ENCODE measurements around the gene ATP5MK. TPM values are rescaled to one million over a fixed set of nuclear protein-coding genes. Genes with fewer than 3 reads are reported as not detected.
"Not testable (repeated sequence)": the region's sequence is repeated elsewhere in the genome, so short reads cannot be mapped to it uniquely, and the experiment has no call there.

Gene ATP5MK
- total RNA-seq, 1 experiment from 2014 or later, result 307 TPM

DNA sequence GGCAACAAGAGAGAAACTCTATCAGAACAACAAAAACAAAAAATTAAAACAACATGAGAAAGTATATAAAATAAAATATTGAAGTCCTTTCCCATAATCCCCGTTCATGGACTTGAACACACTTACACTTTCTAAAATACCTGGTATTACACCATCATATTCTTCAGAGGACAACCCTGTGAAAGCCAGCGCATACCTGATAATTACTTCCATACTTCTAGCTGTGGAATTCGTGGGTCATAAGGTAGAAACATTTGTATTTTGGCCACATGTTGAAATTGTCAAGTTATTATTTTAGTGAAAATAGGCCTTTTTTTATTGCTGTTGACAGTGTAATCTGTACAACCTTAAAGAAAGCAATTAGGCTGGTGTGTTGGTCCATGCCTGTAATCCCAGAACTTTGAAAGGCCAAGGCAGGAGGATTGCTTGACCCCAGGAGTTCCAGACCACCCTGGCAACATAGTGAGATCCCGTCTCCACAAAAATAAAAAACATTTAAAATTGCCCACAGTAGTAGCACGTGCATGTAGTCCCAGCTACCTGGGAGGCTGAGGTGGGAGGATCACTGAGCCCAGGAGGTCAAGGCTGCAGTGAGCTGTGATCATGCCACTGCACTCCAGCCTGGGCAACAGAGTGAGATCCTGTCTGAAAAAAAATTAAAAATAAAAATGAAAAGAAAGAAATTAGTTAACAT is 40.2 kb downstream of the ATP5MK start (continued):
- TF ChIP-seq, protein P1, sequence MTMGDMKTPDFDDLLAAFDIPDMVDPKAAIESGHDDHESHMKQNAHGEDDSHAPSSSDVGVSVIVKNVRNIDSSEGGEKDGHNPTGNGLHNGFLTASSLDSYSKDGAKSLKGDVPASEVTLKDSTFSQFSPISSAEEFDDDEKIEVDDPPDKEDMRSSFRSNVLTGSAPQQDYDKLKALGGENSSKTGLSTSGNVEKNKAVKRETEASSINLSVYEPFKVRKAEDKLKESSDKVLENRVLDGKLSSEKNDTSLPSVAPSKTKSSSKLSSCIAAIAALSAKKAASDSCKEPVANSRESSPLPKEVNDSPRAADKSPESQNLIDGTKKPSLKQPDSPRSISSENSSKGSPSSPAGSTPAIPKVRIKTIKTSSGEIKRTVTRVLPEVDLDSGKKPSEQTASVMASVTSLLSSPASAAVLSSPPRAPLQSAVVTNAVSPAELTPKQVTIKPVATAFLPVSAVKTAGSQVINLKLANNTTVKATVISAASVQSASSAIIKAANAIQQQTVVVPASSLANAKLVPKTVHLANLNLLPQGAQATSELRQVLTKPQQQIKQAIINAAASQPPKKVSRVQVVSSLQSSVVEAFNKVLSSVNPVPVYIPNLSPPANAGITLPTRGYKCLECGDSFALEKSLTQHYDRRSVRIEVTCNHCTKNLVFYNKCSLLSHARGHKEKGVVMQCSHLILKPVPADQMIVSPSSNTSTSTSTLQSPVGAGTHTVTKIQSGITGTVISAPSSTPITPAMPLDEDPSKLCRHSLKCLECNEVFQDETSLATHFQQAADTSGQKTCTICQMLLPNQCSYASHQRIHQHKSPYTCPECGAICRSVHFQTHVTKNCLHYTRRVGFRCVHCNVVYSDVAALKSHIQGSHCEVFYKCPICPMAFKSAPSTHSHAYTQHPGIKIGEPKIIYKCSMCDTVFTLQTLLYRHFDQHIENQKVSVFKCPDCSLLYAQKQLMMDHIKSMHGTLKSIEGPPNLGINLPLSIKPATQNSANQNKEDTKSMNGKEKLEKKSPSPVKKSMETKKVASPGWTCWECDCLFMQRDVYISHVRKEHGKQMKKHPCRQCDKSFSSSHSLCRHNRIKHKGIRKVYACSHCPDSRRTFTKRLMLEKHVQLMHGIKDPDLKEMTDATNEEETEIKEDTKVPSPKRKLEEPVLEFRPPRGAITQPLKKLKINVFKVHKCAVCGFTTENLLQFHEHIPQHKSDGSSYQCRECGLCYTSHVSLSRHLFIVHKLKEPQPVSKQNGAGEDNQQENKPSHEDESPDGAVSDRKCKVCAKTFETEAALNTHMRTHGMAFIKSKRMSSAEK (CRISPR knock-in tag; IDR thresholded peaks at IDR 0.05; ENCODE audit: borderline replicate concordance), result no peak
- no peak for TF ChIP-seq HMGA2 (CRISPR knock-in tag; IDR thresholded peaks at IDR 0.05)
- TF ChIP-seq, protein P2, sequence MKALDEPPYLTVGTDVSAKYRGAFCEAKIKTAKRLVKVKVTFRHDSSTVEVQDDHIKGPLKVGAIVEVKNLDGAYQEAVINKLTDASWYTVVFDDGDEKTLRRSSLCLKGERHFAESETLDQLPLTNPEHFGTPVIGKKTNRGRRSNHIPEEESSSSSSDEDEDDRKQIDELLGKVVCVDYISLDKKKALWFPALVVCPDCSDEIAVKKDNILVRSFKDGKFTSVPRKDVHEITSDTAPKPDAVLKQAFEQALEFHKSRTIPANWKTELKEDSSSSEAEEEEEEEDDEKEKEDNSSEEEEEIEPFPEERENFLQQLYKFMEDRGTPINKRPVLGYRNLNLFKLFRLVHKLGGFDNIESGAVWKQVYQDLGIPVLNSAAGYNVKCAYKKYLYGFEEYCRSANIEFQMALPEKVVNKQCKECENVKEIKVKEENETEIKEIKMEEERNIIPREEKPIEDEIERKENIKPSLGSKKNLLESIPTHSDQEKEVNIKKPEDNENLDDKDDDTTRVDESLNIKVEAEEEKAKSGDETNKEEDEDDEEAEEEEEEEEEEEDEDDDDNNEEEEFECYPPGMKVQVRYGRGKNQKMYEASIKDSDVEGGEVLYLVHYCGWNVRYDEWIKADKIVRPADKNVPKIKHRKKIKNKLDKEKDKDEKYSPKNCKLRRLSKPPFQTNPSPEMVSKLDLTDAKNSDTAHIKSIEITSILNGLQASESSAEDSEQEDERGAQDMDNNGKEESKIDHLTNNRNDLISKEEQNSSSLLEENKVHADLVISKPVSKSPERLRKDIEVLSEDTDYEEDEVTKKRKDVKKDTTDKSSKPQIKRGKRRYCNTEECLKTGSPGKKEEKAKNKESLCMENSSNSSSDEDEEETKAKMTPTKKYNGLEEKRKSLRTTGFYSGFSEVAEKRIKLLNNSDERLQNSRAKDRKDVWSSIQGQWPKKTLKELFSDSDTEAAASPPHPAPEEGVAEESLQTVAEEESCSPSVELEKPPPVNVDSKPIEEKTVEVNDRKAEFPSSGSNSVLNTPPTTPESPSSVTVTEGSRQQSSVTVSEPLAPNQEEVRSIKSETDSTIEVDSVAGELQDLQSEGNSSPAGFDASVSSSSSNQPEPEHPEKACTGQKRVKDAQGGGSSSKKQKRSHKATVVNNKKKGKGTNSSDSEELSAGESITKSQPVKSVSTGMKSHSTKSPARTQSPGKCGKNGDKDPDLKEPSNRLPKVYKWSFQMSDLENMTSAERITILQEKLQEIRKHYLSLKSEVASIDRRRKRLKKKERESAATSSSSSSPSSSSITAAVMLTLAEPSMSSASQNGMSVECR (CRISPR knock-in tag; IDR thresholded peaks at IDR 0.05; ENCODE audit: borderline replicate concordance), result no peak
- TF ChIP-seq ZNF219 (CRISPR knock-in tag; IDR thresholded peaks at IDR 0.05; ENCODE audit: borderline replicate concordance), result no peak
- TF ChIP-seq NFATC4 (CRISPR knock-in tag; IDR thresholded peaks at IDR 0.05), result no peak
- TF ChIP-seq, protein P3, sequence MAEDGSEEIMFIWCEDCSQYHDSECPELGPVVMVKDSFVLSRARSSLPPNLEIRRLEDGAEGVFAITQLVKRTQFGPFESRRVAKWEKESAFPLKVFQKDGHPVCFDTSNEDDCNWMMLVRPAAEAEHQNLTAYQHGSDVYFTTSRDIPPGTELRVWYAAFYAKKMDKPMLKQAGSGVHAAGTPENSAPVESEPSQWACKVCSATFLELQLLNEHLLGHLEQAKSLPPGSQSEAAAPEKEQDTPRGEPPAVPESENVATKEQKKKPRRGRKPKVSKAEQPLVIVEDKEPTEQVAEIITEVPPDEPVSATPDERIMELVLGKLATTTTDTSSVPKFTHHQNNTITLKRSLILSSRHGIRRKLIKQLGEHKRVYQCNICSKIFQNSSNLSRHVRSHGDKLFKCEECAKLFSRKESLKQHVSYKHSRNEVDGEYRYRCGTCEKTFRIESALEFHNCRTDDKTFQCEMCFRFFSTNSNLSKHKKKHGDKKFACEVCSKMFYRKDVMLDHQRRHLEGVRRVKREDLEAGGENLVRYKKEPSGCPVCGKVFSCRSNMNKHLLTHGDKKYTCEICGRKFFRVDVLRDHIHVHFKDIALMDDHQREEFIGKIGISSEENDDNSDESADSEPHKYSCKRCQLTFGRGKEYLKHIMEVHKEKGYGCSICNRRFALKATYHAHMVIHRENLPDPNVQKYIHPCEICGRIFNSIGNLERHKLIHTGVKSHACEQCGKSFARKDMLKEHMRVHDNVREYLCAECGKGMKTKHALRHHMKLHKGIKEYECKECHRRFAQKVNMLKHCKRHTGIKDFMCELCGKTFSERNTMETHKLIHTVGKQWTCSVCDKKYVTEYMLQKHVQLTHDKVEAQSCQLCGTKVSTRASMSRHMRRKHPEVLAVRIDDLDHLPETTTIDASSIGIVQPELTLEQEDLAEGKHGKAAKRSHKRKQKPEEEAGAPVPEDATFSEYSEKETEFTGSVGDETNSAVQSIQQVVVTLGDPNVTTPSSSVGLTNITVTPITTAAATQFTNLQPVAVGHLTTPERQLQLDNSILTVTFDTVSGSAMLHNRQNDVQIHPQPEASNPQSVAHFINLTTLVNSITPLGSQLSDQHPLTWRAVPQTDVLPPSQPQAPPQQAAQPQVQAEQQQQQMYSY (CRISPR knock-in tag; IDR thresholded peaks at IDR 0.05), result no peak

DNA sequence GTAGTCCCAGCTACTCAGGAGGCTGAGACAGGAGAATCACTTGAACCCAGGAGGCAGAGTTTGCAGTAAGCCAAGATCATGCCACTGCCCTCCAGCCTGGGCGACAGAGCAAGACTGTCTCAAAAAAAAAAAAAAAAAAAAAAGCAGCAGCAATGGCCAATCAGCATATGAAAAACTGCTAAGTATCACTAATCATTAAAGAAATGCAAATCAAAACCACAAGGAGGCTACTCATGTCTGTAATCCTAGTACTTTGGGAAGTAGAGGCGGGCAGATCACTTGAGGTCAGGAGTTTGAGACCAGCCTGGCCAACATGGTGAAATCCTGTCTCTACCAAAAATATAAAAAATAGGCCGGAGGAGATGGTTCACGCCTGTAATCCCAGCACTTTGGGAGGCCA is 41.7 kb downstream of the ATP5MK start:
- H3K4me1 Mint-ChIP-seq; H3K27me3 Mint-ChIP-seq (ENCODE audit: low read depth); H3K9me3 Mint-ChIP-seq; H3K27ac Mint-ChIP-seq; POLR2A ChIA-PET; H3K36me3 Mint-ChIP-seq; DNase-seq (ENCODE audit: low spot score); ATAC-seq; H3K4me3 Mint-ChIP-seq: not testable (repeated sequence)
- CTCF ChIA-PET, result interaction anchor here (0.7 kb wide), 1 partner anchor 512 kb away, joined by 4 read pairs; no protein-coding TSS in a partner anchor

DNA sequence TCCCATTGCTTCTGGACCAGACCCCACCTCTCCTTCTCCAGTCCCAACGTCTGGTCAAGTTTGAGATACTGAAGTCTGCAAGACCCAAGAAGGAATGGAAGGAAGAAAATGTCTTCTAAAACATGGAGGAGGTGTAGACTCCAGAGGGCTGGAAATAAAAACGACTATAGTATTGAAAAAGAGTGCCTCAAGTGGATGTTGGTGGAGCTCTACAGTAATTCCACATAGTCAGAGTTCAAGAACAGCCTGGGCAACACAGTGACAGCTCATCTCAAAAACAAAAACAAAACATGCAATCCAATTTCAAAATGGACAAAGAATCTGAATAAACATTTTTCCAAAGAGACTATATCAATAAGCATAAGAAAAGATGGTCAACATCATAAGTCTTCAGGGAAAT is 43.0 kb downstream of the ATP5MK start:
- CTCF ChIA-PET, result interaction anchor here (0.7 to 1.3 kb wide), 2 partner anchors 25 to 137 kb away, joined by 3 to 5 read pairs; no protein-coding TSS in a partner anchor
- H3K36me3 Mint-ChIP-seq, result peaks cover 6% of the 10 kb centered on the region
- ATAC-seq, result no peak
- no peak for DNase-seq (ENCODE audit: low spot score)
- H3K27ac Mint-ChIP-seq, result no peak overlapping the region
- H3K4me3 Mint-ChIP-seq, result no peak overlapping the region
- H3K9me3 Mint-ChIP-seq, result no peaks in the 10 kb centered on the region
- POLR2A ChIA-PET, result no interaction called here
- H3K27me3 Mint-ChIP-seq (ENCODE audit: low read depth), result no peaks in the 10 kb centered on the region
- peaks cover 10% of the 10 kb centered on the region for H3K4me1 Mint-ChIP-seq
- TF ChIP-seq SMAD4 (CRISPR knock-in tag; IDR thresholded peaks at IDR 0.05), result no peak
- TF ChIP-seq TCF7 (CRISPR knock-in tag; IDR thresholded peaks at IDR 0.05; ENCODE audit: low read depth), result no peak
- TF ChIP-seq TP53 (CRISPR knock-in tag; IDR thresholded peaks at IDR 0.05), result no peak
- TF ChIP-seq, protein P4, sequence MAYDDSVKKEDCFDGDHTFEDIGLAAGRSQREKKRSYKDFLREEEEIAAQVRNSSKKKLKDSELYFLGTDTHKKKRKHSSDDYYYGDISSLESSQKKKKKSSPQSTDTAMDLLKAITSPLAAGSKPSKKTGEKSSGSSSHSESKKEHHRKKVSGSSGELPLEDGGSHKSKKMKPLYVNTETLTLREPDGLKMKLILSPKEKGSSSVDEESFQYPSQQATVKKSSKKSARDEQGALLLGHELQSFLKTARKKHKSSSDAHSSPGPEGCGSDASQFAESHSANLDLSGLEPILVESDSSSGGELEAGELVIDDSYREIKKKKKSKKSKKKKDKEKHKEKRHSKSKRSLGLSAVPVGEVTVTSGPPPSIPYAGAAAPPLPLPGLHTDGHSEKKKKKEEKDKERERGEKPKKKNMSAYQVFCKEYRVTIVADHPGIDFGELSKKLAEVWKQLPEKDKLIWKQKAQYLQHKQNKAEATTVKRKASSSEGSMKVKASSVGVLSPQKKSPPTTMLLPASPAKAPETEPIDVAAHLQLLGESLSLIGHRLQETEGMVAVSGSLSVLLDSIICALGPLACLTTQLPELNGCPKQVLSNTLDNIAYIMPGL (CRISPR knock-in tag; IDR thresholded peaks at IDR 0.05), result no peak
- no peak for TF ChIP-seq JUN (CRISPR knock-in tag; IDR thresholded peaks at IDR 0.05)
- no peak for TF ChIP-seq HMGA2 (CRISPR knock-in tag; IDR thresholded peaks at IDR 0.05)
- TF ChIP-seq RORB (CRISPR knock-in tag; IDR thresholded peaks at IDR 0.05), result no peak
- TF ChIP-seq ZNF423 (CRISPR knock-in tag; IDR thresholded peaks at IDR 0.05), result no peak
